ENCODE results near the gene OR6K2.

OR6K2 gene

GRCh38 chr1:158685085-158685484 is 15.4 kb downstream of the OR6K2 start:
- FAIRE-seq, result no peak

GRCh38 chr1:158681606-158682005 is 18.8 kb downstream of the OR6K2 start:
- FAIRE-seq, result no peak

GRCh38 chr1:158679289-158679688 is 21.2 kb downstream of the OR6K2 start:
- FAIRE-seq, result no peak

GRCh38 chr1:158675563-158676323 is 24.7 kb downstream of the OR6K2 start:
- no peak for FAIRE-seq

- FAIRE-seq, result no peak
Measured at GRCh38 chr1:158674302-158674701, 26.1 kb downstream of the OR6K2 start.

GRCh38 chr1:158666037-158666436 is 34.4 kb downstream of the OR6K2 start:
- FAIRE-seq, result no peak

GRCh38 chr1:158654571-158654970 is 45.9 kb downstream of the OR6K2 start:
- FAIRE-seq, result no peak

GRCh38 chr1:158654086-158654485 is 46.4 kb downstream of the OR6K2 start:
- FAIRE-seq, result no peak

- no peak for FAIRE-seq
Measured at GRCh38 chr1:158652721-158653334, 47.6 kb downstream of the OR6K2 start.
